Measurements from ENCODE around the gene ARHGAP40.

DNA sequence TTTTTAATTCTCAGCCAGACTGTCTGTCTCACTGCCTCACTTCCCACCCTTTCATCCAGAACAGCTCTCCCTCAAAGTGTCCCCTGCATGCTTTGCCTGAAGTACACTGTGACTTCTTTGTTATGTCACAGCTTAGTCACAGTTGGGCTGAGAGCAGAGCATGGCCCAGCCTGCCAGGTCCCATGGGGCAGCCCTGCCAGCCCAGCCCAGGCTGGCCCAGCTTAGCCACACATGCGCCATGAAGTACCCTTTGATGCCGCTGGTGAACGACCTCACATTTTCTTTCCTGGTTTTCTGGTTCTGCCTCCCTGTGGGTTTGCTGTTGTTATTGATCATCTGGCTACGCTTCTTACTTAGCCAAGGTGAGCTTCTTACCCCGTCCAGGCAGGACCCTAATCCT is 20.6 kb upstream of the ARHGAP40 start, which contains the start of gene ADIG:
- TF ChIP-seq, protein P1, sequence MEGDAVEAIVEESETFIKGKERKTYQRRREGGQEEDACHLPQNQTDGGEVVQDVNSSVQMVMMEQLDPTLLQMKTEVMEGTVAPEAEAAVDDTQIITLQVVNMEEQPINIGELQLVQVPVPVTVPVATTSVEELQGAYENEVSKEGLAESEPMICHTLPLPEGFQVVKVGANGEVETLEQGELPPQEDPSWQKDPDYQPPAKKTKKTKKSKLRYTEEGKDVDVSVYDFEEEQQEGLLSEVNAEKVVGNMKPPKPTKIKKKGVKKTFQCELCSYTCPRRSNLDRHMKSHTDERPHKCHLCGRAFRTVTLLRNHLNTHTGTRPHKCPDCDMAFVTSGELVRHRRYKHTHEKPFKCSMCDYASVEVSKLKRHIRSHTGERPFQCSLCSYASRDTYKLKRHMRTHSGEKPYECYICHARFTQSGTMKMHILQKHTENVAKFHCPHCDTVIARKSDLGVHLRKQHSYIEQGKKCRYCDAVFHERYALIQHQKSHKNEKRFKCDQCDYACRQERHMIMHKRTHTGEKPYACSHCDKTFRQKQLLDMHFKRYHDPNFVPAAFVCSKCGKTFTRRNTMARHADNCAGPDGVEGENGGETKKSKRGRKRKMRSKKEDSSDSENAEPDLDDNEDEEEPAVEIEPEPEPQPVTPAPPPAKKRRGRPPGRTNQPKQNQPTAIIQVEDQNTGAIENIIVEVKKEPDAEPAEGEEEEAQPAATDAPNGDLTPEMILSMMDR (conservative IDR thresholded peaks at IDR 0.05; ENCODE audit: low read depth, low read length): no peak
- TF ChIP-seq RFX5 (IDR thresholded peaks at IDR 0.05; ENCODE audit: low read depth, low read length) (no peak), POLR2A (IDR thresholded peaks at IDR 0.05; ENCODE audit: low read depth, low read length) (no peak), MAZ (IDR thresholded peaks at IDR 0.05; ENCODE audit: borderline replicate concordance, low read depth, low read length) (no peak), SMC3 (IDR thresholded peaks at IDR 0.05; ENCODE audit: low read depth, low read length) (no peak), RCOR1 (IDR thresholded peaks at IDR 0.05; ENCODE audit: insufficient replicate concordance, low read length) (no peak), CEBPB (IDR thresholded peaks at IDR 0.05; ENCODE audit: low read depth, low read length) (no peak), MAFK (IDR thresholded peaks at IDR 0.05; ENCODE audit: low read depth, low read length) (no peak), RAD21 (IDR thresholded peaks at IDR 0.05; ENCODE audit: low read length) (no peak), CHD1 (IDR thresholded peaks at IDR 0.05; ENCODE audit: low read depth, low read length) (no peak)
- TF ChIP-seq, protein P2, sequence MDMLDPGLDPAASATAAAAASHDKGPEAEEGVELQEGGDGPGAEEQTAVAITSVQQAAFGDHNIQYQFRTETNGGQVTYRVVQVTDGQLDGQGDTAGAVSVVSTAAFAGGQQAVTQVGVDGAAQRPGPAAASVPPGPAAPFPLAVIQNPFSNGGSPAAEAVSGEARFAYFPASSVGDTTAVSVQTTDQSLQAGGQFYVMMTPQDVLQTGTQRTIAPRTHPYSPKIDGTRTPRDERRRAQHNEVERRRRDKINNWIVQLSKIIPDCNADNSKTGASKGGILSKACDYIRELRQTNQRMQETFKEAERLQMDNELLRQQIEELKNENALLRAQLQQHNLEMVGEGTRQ (IDR thresholded peaks at IDR 0.05; ENCODE audit: low read depth, low read length): no peak

Measured in IMR-90 (cell line).